Suprapubic skin (tissue), 4 donors: Measurements from ENCODE around the gene TXNL4B.

ENCODE experiments used
- CTCF ChIP-seq, 2 donors: fragments of 200-600 bp in 1 of 2; fragments of 450-650 bp in 1 of 2; sonication (generic) in 1 of 2; IDR thresholded peaks; one replicate each; pipeline ENCODE4 v1.5.1; 2016 to 2019; ENCODE audit warnings: antibody characterized with exemption in 2 of 2, mild to moderate bottlenecking in 1 of 2, moderate library complexity in 1 of 2
- EP300 ChIP-seq: sonication (generic); formaldehyde crosslinking; IDR thresholded peaks from one replicate; pipeline ENCODE4 v1.6.1; 2017; ENCODE audit warnings: antibody characterized with exemption
- POLR2A ChIP-seq, 2 donors: fragments of 450-650 bp; IDR thresholded peaks; one replicate each; pipeline ENCODE4 v1.6.1; 2017; ENCODE audit warnings: antibody characterized with exemption in 2 of 2, mild to moderate bottlenecking in 2 of 2, moderate library complexity in 2 of 2
- POLR2AphosphoS5 ChIP-seq, 3 donors: sonication (generic); formaldehyde crosslinking; IDR thresholded peaks; one replicate each; pipeline ENCODE4 v1.6.1; 2017; ENCODE audit warnings: antibody characterized with exemption in 3 of 3

- no peak for TF ChIP-seq CTCF (IDR thresholded peaks at IDR 0.05)
- no peak for TF ChIP-seq POLR2A (IDR thresholded peaks at IDR 0.05)
- no peak for TF ChIP-seq POLR2AphosphoS5 (IDR thresholded peaks at IDR 0.05)
- TF ChIP-seq EP300: no peak
Measured at GRCh38 chr16:72122916-72123315, 29.5 kb upstream of the TXNL4B start.
